ENCODE data around the gene TIGD3. TPM values are rescaled to one million over a fixed set of nuclear protein-coding genes. Genes with fewer than 3 reads are reported as not detected.
A peak's percentile ranks its signal among the peaks of the same experiment; 100 is the strongest.

Gene TIGD3
- total and polyA plus RNA-seq, 2 of the 13 experiments (the other 11 are each of a cell fraction or from before 2014, with no cell fraction given) = 0.49 to 4.9 TPM

- TF ChIP-seq ZNF781 (CRISPR knock-in tag; IDR thresholded peaks at IDR 0.05; ENCODE audit: borderline replicate concordance, not compliant biosample characterization) (peak; percentile 28), ZNF772 (CRISPR knock-in tag; IDR thresholded peaks at IDR 0.05) (peak; percentile 56; the same call in 1 of the 2 replicates), ZNF414 (CRISPR knock-in tag; IDR thresholded peaks at IDR 0.05) (peak; percentile 70; the same call in 1 of the 2 replicates), ZNF318 (CRISPR knock-in tag; IDR thresholded peaks at IDR 0.05) (no peak; the same call in 1 of the 2 replicates), ZNF646 (CRISPR knock-in tag; IDR thresholded peaks at IDR 0.05) (no peak), TEAD3 (CRISPR knock-in tag; optimal IDR thresholded peaks at IDR 0.05; ENCODE audit: borderline replicate concordance) (peak; percentile 64), SIN3A (IDR thresholded peaks at IDR 0.05; ENCODE audit: borderline replicate concordance, low read depth, low read length) (no peak; the same call in 1 of the 2 replicates), ZNF280D (CRISPR knock-in tag; IDR thresholded peaks at IDR 0.05) (peak; percentile 68; the same call in 1 of the 2 replicates)
These were observed 27.7 kb downstream of the TIGD3 start, which contains the start of gene SLC25A45 (continued) for GRCh38 chr11:65382033-65382803.
